ACC112 (cell line): ENCODE results near the gene CDH4.

Experiments
- H2AFZ ChIP-seq: fragments of 200-600 bp; sonication (generic); one replicate; pipeline ENCODE4 v1.6.0; 2017; ENCODE audit warnings: antibody characterized with exemption, low read length; ENCODE audit not compliant: unreplicated experiment
- H3K27ac ChIP-seq: fragments of 200-600 bp; sonication (generic); 2 replicates; pipeline ENCODE4 v1.5.1; 2014; ENCODE audit warnings: low read depth, mild to moderate bottlenecking, antibody characterized with exemption, low read length, moderate library complexity
- H3K27me3 ChIP-seq: fragments of 200-600 bp; sonication (generic); 2 replicates; pipeline ENCODE4 v1.6.1; 2014; ENCODE audit warnings: mild to moderate bottlenecking, antibody characterized with exemption, low read length, moderate library complexity, mixed read lengths; ENCODE audit not compliant: insufficient read depth
- H3K36me3 ChIP-seq: fragments of 200-600 bp; sonication (generic); 2 replicates; pipeline ENCODE4 v1.6.1; 2016; ENCODE audit warnings: mild to moderate bottlenecking, antibody characterized with exemption, low read length, moderate library complexity, mixed read lengths; ENCODE audit not compliant: insufficient read depth
- H3K4me1 ChIP-seq: fragments of 200-600 bp; sonication (generic); one replicate; pipeline ENCODE4 v1.6.1; 2016; ENCODE audit warnings: low read length, mixed read lengths; ENCODE audit not compliant: insufficient read depth, unreplicated experiment, control insufficient read depth
- H3K4me3 ChIP-seq: fragments of 200-600 bp; sonication (generic); 2 replicates; pipeline ENCODE4 v1.5.1; 2014; ENCODE audit warnings: mild to moderate bottlenecking, low read depth, low read length
- H3K79me2 ChIP-seq: fragments of 200-600 bp; sonication (generic); one replicate; pipeline ENCODE4 v1.6.0; 2016; ENCODE audit warnings: low read length; ENCODE audit not compliant: control insufficient read depth, unreplicated experiment, insufficient read depth

The CDH4 gene

DNA sequence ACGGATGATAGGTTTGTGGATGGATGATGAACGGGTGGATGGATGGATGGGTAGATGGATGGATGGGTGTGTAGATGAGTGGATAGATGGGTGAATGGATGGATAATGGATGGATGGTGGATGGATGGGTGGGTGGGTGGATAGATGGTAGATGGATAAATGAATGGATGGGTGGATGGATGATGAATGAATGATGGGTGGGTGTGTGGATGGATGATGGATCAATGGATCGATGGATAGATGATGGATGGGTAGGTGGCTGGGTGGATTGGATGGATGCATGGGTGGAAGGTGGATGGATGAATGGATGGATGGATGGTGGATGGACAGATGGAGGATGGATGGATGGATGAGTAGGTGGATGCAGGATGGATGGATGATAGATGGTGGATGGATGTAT, 419.5 kb downstream of the CDH4 start:
- no peak overlapping the region for H3K27ac ChIP-seq
- no peaks in the 10 kb centered on the region for H3K27me3 ChIP-seq
- H3K4me1 ChIP-seq = no peaks in the 10 kb centered on the region
- no peak overlapping the region for H2AFZ ChIP-seq
- no peak overlapping the region for H3K4me3 ChIP-seq
- H3K36me3 ChIP-seq = no peaks in the 10 kb centered on the region
- H3K79me2 ChIP-seq = no peaks in the 10 kb centered on the region

- Histone ChIP-seq H3K27me3 (no peaks in the 10 kb centered on the region), H3K79me2 (no peaks in the 10 kb centered on the region), H3K27ac (no peak overlapping the region), H3K36me3 (no peaks in the 10 kb centered on the region), H3K4me1 (no peaks in the 10 kb centered on the region), H2AFZ (no peak overlapping the region), H3K4me3 (no peak overlapping the region)
Observed at GRCh38 chr20:61673152-61673847, 421.2 kb downstream of the CDH4 start.

DNA sequence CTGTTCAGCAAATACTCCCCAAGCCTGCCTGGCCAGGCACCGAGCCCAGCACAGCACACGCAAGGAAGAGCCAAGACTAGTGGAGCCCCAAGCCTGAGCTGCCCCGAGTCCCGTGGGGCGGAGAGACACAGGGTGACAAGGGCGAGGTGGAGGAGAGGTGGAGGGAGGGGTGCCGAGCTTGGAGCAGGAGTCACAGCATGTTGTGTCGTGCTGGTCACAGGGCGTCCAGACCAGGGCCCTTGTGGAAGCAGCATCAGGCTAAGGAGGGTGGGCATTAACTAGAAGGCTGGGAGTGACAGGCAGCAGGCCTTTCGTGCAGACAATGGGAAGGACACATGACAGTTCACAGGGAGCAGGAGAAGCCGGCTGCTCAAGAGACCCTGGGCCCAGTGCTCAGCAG, 422.1 kb downstream of the CDH4 start:
- Histone ChIP-seq H3K4me1 (no peaks in the 10 kb centered on the region), H3K36me3 (no peaks in the 10 kb centered on the region), H3K4me3 (no peak overlapping the region), H2AFZ (no peak overlapping the region), H3K79me2 (no peaks in the 10 kb centered on the region), H3K27me3 (no peaks in the 10 kb centered on the region), H3K27ac (no peak overlapping the region)

DNA sequence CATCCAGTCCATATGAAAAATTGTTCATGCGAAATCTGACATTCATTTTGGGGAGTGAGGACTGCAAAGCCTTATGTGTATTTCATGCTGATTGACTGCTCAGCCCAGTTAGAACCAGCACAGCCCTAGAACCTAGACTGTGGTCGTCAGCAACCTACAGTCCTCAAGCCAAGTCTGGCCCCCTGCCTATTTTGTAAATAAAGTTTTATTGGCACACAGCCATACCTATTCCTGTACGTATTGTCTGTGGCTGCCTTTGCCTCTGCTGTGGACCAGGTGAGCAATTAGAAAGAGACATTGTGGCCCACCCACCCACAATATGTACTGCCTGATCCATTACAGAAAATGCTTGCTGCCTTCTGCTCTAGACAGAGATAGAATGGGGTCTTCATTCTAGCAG, 422.6 kb downstream of the CDH4 start:
- no peaks in the 10 kb centered on the region for H3K4me1 ChIP-seq
- no peaks in the 10 kb centered on the region for H3K27me3 ChIP-seq
- H3K79me2 ChIP-seq = no peaks in the 10 kb centered on the region
- H3K4me3 ChIP-seq = no peak overlapping the region
- H2AFZ ChIP-seq = no peak overlapping the region
- no peaks in the 10 kb centered on the region for H3K36me3 ChIP-seq
- H3K27ac ChIP-seq = no peak overlapping the region

DNA sequence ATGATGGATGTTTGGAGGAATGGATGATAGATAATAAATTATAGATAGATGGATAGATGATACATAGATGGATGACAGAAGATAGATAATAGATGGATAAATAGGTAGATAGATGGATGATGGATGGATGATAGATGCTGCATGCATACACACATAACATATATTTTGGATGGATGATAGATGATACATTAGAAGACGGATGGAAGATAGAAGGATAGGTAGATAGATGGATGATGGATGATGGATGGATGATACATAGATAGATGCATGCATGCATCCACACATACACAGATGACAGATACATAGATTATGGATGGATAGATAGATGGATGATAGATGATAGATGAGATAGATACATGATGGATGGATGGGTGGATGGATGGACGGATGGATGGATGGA, 425.9 kb downstream of the CDH4 start:
- Histone ChIP-seq H3K4me1 (no peaks in the 10 kb centered on the region), H2AFZ (no peak overlapping the region), H3K79me2 (no peaks in the 10 kb centered on the region), H3K27ac (no peak overlapping the region), H3K36me3 (no peaks in the 10 kb centered on the region), H3K4me3 (no peak overlapping the region), H3K27me3 (peaks cover 18% of the 10 kb centered on the region)

GRCh38 chr20:61678437-61678836, 426.4 kb downstream of the CDH4 start:
- H3K27ac ChIP-seq = no peak overlapping the region
- H2AFZ ChIP-seq = no peak overlapping the region
- no peaks in the 10 kb centered on the region for H3K36me3 ChIP-seq
- no peak overlapping the region for H3K4me3 ChIP-seq
- no peaks in the 10 kb centered on the region for H3K79me2 ChIP-seq
- no peaks in the 10 kb centered on the region for H3K4me1 ChIP-seq
- peaks cover 23% of the 10 kb centered on the region for H3K27me3 ChIP-seq

DNA sequence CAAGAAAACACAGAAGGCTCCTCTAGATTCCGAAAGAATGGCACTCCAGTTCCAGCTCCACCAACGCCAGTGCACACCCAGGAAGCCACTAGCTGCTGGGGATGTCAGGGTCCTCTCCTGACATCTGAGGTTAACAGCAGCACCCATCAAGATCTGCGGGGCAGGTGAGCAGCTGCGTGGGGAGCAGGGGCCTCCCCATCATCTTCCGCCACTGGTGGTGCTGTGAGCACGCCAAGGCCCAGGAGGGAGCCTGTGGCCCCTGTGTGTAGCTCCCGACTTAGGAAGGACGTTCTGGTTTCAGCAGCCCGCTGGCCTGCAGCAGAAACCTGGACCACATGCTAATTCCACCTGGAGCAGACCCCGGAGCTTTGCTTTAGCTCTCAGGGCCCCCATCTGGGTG, 427.4 kb downstream of the CDH4 start:
- peaks cover 31% of the 10 kb centered on the region for H3K27me3 ChIP-seq
- no peaks in the 10 kb centered on the region for H3K4me1 ChIP-seq
- no peak overlapping the region for H3K4me3 ChIP-seq
- no peak overlapping the region for H3K27ac ChIP-seq
- H3K36me3 ChIP-seq = no peaks in the 10 kb centered on the region
- no peak overlapping the region for H2AFZ ChIP-seq
- H3K79me2 ChIP-seq = no peaks in the 10 kb centered on the region

GRCh38 chr20:61680096-61680495, 428.0 kb downstream of the CDH4 start:
- Histone ChIP-seq H3K27ac (no peak overlapping the region), H3K27me3 (peaks cover 38% of the 10 kb centered on the region), H3K4me3 (no peak overlapping the region), H3K4me1 (no peaks in the 10 kb centered on the region), H2AFZ (no peak overlapping the region), H3K36me3 (no peaks in the 10 kb centered on the region), H3K79me2 (no peaks in the 10 kb centered on the region)

DNA sequence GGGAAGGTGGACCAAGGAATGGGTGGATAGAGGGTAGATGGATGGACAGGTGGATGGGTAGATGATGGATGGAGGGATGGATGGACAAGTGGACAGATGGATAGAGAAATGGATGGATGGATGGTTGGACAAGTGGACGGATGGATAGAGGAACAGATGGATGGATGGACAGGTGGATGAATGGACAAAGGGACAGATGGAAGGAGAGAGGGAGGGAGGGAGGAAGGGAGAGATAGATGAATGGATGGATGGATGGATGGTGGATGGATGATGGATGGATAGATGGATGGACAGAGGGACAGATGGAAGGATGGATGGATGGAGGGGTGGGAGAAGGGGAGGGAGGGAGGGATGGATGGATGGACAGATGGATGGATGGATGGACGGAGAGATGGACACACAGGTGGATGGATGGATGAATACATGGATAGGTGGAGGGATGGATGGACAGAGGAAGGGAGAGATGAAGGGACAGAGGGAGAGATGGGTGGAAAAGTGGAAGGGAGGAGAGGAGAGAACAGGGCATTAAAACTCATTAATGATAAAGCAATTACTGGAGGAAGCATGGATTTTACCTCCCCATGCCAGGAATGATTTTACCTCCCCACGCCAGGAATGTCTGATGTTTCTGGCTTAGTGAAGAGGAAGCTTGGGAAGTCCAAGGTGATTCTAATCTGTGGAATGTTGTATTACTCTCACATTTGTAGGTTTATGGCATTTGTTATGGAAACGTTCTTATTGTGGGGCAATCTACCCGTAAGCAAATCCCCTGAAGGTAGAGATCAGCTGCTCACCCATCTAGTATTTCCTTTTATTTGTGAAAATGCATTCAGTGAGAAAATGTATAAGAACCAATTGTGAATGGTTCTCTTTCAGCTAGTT, 430.3 kb downstream of the CDH4 start:
- peaks cover 39% of the 10 kb centered on the region for H3K27me3 ChIP-seq
- no peak overlapping the region for H3K27ac ChIP-seq
- no peaks in the 10 kb centered on the region for H3K36me3 ChIP-seq
- H3K4me3 ChIP-seq = no peak overlapping the region
- H3K79me2 ChIP-seq = no peaks in the 10 kb centered on the region
- H2AFZ ChIP-seq = no peak overlapping the region
- H3K4me1 ChIP-seq = no peaks in the 10 kb centered on the region

DNA sequence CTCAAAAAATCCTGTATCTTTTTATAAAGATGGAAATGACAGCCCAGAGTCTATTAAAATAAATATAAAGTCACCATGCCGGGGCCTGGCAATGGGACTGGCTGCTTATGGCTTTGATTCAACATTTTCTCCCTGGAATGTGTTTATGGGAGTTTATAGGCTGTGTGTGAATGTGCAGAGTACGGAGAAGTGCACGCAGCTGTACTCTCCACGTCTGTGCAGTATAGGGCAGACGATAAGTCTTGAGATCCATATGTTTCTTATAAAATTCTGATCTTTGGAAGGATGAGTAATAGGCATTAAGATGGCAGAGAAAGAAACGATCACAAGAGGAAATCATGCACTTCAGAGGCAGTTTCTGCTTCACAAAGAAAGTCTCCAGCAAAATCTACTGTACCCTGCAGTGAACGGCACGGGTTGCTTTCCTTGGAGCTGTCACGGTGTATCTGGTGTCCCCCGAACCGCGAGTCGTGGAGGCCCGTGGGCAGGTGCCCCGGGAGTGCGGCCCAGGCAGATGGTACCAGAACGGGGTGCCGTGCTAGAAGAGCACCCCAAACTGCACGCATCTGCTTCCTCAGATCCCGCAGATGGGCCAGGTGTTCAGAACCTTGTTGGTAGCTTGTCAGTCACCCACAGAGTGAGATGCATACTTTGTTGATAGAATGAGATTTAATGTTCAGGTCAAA, 431.1 kb downstream of the CDH4 start:
- no peak overlapping the region for H3K27ac ChIP-seq
- H3K27me3 ChIP-seq = peaks cover 39% of the 10 kb centered on the region
- H3K79me2 ChIP-seq = no peaks in the 10 kb centered on the region

More for the DNA sequence above, 431.1 kb downstream of the CDH4 start:
- no peak overlapping the region for H3K4me3 ChIP-seq
- H3K4me1 ChIP-seq = no peaks in the 10 kb centered on the region
- no peak overlapping the region for H2AFZ ChIP-seq
- no peaks in the 10 kb centered on the region for H3K36me3 ChIP-seq
